GM18951 (cell line): ENCODE data around the gene RNASE8.

Source experiments
- POLR2A ChIP-seq: IDR thresholded peaks from 4 replicates; pipeline ENCODE4 v1.6.1; 2011; ENCODE audit warnings: mild to moderate bottlenecking; ENCODE audit not compliant: insufficient read length, insufficient read depth; ENCODE audit errors: extremely low read depth
- in situ Hi-C: fragments of 300-500 bp; cut with MboI; formaldehyde crosslinking; loops from one replicate; pipeline ENCODE4 v1.12.0; 2022; ENCODE audit warnings: low sequenced_read_pairs, mixed read lengths, inconsistent platforms; ENCODE audit not compliant: unreplicated experiment

RNASE8 gene

DNA sequence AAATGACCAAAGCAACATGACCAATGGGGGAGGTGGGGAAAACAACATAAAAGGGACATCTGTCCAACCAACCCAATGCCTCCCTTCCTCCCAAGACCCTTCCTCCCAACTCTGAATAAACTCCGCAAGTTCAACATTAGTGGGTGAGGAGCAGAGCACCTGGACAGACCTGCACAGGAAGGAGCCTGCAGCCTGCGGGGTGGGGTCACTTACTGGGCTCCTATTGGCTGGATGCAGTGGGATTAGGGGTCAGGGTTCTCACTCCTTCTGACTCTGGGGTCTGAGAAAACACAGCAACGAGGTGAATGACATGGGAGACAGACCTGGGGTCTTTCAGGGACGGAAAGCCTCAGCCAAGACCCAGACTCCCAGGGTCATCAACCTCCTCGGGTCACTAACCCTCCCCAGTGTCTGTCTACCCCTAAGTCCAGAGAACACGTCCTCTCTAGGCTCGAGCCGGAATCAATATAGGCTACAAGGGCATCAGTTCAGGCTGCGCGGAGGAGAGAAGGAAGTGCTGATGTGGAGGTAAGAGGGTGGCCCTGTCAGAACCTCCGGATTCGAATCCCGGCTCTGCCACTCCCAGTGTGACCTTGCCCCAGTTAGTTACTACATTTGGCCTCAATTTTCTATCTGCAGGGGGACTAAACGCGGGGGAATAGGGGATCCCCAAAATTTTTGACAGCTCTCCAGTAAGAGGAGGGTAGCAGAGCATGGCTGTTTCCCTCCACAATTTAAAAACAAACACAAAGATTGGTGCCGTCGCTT lies 33.6 kb upstream of the RNASE8 start:
- no peak for TF ChIP-seq POLR2A
- in situ Hi-C loops: no loop called here

DNA sequence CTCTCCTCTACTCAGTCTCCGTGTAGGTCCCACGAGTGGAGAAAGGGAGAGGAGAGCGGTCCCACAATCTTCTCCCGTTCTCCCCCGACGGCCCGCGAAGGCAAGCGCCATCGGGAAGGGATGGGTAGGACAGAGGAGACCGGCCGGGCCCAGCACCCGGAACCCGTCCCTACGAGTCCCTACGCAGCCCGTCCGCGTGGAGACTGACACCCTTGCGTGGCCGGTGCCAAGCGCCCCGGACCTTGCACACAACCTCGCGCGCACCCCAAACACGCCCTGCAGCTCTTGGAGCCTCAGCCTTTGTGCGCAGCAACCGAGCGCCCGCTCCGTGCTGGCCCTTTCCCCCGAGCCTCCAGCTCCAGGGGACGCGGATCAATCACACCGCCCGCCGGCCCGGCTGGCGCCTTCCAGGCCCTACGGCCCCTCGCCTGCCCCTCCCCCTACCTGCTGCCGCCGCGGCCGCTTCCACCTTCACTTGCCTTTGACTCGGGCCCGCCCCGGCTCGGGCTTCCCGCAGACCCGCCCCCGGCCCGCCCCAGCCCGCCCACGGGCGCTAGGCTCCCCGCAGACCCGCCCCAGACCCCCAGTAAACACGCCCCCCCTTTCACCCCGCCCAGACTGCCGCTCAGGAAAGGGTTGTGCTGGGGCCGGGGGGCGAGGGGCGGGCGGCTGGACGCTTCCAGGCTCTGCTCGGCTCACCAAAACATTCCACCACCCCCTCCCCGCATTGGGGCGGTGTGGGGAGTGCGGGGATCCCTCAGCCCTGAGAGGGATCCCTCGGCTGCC lies 32.8 kb upstream of the RNASE8 start, which contains the start of gene NDRG2:
TSS of gene NDRG2 (minus strand) at position 477 of the 786 bp plus-strand sequence. CDS start 1,746 bp downstream, outside the sequence.
- TF ChIP-seq POLR2A: no peak
- in situ Hi-C loops: no loop called here

- in situ Hi-C loops: no loop called here
- no peak for TF ChIP-seq POLR2A
These were observed 32.0 kb upstream of the RNASE8 start for GRCh38 chr14:21025371-21026273.

DNA sequence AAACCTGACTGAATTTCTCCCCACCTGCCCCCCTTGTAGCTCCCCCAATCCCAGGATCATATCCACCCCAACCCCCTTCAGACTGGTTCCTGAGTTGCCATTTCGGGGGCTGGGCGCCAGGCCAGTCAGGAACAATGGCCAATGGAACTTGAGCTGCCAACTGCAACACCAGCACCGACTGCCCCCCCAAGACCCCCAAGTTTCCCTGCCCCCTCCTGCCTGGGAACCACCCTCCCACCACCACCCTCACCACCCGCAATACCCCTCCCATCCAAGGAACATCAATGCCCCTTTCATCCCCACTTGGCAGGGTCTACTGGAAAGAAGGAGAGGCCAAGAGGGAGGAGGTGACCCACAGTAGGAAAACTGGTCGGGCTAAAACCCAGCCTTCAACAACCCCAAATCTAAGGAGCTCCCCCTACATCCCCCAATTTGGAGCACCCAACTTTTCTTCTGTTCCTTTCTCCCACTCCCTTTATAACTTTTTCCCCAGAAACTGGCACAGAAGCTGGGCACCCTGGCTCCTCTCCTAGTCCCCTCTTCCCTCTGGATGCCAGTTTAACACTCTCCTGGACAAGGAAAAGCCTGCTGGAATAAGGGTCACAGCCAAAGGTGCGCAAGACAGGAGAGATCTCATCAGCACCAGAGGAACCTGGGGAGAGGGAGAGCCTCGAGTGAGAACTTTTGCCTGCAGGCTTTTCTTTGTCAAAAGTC lies 31.2 kb upstream of the RNASE8 start:
- TF ChIP-seq POLR2A: no peak
- in situ Hi-C loops: no loop called here

DNA sequence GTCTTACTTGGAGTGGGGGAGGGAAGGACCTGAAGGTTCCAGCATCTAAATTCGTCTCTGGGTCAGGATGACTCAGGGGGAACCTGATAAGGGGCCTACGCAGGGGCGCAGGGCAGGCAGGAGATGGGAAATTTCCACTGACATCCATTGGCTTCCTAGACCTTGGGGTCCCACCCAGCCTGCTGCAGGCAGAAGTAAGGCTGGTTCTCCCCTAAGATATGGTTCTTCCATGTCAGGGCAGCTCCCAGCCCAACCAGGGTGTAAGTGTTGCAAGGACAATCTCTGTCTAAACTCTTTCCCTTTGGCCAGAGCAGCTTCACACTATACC lies 30.7 kb upstream of the RNASE8 start:
- no peak for TF ChIP-seq POLR2A
- in situ Hi-C loops: no loop called here

DNA sequence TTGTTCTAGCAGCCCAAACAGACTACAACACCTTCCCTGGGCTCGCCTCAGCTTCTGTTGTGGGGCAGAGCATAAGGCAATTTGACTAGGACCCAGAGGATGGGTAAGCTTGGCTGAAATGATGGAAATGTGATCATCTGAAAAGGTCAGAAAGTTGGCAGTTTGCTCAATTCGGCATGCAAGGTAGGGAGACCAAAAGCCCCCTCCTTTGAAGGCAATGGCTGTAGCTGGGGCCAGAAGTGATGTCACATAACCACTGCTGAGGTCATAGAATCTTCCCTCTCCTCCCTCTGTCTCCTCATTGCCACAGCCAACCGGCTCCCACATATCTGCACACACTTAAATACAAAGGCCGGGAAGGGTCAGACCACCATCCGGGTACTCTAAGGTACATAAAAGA lies 27.7 kb upstream of the RNASE8 start, which contains the start of gene TPPP2:
TSS of gene TPPP2 (plus strand) at position 301 of the 400 bp plus-strand sequence. CDS start 365 bp downstream, outside the sequence.
- in situ Hi-C loops: no loop called here
- TF ChIP-seq POLR2A: no peak

DNA sequence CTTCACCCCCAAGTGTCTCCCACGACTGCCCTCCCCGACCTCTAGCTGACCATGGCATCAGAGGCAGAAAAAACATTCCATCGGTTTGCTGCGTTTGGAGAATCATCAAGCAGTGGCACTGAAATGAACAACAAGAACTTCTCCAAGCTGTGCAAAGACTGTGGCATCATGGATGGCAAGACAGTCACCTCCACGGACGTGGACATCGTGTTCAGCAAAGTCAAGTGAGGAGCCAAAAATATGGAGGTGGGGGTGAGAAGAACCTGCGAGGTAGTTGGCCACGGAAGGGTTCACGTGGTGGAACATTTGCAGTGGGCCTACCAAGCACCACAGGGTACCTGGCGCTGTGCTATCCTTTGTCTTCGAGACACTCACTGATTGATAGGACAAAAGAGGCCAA lies 27.1 kb upstream of the RNASE8 start:
- in situ Hi-C loops: no loop called here
- TF ChIP-seq POLR2A: no peak

DNA sequence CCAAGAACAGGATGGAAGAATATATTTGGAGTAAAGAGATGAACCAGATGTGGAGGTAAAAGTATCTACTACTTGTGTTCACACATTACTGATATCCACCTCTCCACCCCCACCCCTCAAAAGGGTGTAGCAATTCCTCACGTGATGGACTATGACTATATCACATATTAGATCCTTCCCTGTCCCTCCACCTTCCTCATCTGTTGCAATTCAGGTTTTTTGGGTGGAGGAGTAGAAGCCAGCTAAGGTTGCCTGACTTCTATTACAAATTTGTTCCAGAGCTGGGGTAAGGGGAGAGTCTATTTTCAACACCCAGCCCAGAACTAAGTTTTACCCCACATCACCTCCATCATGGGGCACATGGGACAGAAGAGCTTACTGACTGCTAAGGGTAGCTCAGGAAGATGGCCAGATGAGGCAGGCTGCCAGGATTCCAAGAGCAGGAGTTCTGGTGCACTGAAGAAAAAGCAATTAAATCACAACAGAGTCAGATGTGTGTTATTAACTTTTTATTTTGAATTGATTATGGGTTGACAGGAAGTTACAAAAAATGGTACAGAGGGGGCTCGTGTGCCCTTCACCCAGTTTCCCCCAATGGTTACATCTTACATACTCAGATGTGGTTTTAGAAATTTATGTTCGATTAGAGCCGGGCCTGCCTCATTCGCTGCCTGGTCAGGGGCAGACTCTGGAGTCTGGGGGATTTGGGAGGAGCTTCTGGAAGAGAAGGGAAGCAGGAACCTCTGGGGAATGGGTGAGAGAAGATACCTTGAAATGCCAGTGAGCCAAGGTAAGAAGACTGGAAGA lies 25.1 kb upstream of the RNASE8 start:
- TF ChIP-seq POLR2A: no peak
- in situ Hi-C loops: no loop called here

GRCh38 chr14:21033133-21033698 lies 24.4 kb upstream of the RNASE8 start:
- TF ChIP-seq POLR2A: no peak
- in situ Hi-C loops: no loop called here

DNA sequence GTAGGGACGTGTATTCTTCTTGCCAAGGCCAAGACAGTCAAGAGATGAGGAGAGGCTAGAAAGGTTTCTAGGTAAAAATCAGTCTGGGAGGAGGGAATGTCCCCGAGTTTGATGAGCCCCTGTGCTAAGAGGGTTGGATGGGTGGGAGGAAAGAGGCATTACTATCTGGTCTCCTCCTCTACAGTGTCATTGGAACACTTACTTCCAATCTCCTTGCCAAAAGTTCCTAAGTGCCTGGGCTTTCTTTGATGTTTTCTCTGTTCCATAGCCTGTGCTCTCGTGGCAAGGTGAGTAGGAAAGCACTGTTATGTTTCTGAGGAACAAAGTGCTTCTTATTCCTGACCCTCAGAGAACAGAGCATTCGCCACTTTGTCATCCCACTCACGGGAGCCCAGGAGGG lies 22.9 kb upstream of the RNASE8 start, which contains the start of gene RNASE13:
TSS of gene RNASE13 (minus strand) at position 101 of the 400 bp plus-strand sequence. CDS start 519 bp downstream, outside the sequence.
- in situ Hi-C loops: no loop called here
- no peak for TF ChIP-seq POLR2A

GRCh38 chr14:21036751-21037150 lies 20.9 kb upstream of the RNASE8 start:
- TF ChIP-seq POLR2A: no peak
- in situ Hi-C loops: no loop called here
